BJ (cell line): ENCODE results near the gene ITM2C. TPM values are rescaled to one million over a fixed set of nuclear protein-coding genes. Genes with fewer than 3 reads are reported as not detected.

Source experiments
- CTCF ChIA-PET: fragments of 350-600 bp; formaldehyde crosslinking; extraction: SDS; loops from one replicate; lab custom pipeline; 2021; ENCODE audit warnings: antibody characterized with exemption, inconsistent platforms; lab: Yijun Ruan, JAX
- POLR2A ChIA-PET: fragments of 300-600 bp; sonication (Branson Sonifier 250); formaldehyde crosslinking; extraction: SDS; loops from one replicate; lab custom pipeline; 2021; ENCODE audit warnings: antibody characterized with exemption; lab: Charles Lee
- DNase-seq: peaks from one replicate; pipeline ENCODE4 v3.0.0-alpha.2; 2011; ENCODE audit warnings: low read depth
- H3K27me3 ChIP-seq: 2 replicates; pipeline ENCODE4 v1.6.0; 2011; ENCODE audit warnings: low read length; ENCODE audit not compliant: control insufficient read depth, insufficient read depth
- H3K36me3 ChIP-seq: 2 replicates; pipeline ENCODE4 v1.5.1; 2011; ENCODE audit warnings: low read length; ENCODE audit not compliant: control insufficient read depth, insufficient read depth
- H3K4me3 ChIP-seq: 2 replicates; pipeline ENCODE4 v1.5.1; 2011; ENCODE audit warnings: low read depth, mild to moderate bottlenecking, control low read depth, low read length
- polyA plus RNA-seq: library from polyadenylated mRNA; depleted of rRNA; stranded (reverse); fragments of >200 nt; gene quantifications from 2 replicates; pipeline ENCODE4 v1.2.3, GENCODE V29; 2011
- TF ChIP-seq, protein P1 (sequence below): IDR thresholded peaks from 2 replicates; pipeline ENCODE4 v1.5.1; 2011; ENCODE audit warnings: low read depth, mild to moderate bottlenecking, control low read depth, inconsistent platforms, low read length, moderate library complexity; ENCODE audit not compliant: insufficient read depth

The ITM2C gene
- polyA plus RNA-seq, 1 experiment, result 885 TPM

DNA sequence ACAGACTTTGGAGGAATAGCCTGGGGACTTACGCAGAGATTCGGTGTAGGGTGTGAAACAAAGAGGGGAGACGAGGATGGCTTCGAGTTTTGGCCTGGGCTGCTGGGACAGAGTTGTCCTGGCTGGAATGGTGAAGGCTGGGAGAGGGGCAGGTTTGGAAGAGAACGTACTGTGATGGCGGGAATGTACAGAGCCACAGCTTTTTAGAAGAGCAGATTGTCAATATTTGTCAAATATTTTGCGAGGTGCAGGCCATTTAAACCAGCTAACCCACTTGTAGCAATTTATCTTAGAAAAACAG, 14.4 kb upstream of the ITM2C start:
- ChIA-PET POLR2A (no interaction called here), CTCF (interaction anchor here (0.7 to 1.9 kb wide), 7 partner anchors 8 to 137 kb away, joined by 3 to 9 read pairs (median 4); partner anchors contain the start of gene ITM2C)
- Histone ChIP-seq H3K4me3 (no peak overlapping the region), H3K36me3 (no peaks in the 10 kb centered on the region), H3K27me3 (peaks cover 7% of the 10 kb centered on the region)
- DNase-seq, result no peak
- TF ChIP-seq, protein P1, sequence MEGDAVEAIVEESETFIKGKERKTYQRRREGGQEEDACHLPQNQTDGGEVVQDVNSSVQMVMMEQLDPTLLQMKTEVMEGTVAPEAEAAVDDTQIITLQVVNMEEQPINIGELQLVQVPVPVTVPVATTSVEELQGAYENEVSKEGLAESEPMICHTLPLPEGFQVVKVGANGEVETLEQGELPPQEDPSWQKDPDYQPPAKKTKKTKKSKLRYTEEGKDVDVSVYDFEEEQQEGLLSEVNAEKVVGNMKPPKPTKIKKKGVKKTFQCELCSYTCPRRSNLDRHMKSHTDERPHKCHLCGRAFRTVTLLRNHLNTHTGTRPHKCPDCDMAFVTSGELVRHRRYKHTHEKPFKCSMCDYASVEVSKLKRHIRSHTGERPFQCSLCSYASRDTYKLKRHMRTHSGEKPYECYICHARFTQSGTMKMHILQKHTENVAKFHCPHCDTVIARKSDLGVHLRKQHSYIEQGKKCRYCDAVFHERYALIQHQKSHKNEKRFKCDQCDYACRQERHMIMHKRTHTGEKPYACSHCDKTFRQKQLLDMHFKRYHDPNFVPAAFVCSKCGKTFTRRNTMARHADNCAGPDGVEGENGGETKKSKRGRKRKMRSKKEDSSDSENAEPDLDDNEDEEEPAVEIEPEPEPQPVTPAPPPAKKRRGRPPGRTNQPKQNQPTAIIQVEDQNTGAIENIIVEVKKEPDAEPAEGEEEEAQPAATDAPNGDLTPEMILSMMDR, result no peak

DNA sequence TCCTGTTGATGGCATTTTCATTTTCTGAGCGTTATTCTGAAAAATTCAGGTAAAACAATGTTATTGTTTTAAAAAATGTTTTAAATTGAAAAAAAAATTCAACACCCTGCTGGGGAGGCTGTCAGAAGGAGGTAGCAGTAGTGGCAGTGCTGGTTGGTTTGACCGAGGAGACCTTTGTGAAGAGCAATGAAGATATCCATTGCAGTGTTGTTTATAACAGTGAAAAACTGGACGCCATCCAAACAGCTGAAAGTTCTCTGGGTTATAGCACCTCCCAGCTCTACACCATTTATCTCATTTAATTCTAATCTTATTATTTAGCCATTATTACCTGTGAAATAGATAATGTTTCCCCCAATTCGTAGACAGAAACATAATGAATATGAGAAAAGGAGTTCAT, 12.6 kb upstream of the ITM2C start:
- no peaks in the 10 kb centered on the region for H3K36me3 ChIP-seq
- ChIA-PET CTCF (interaction anchor here (1.0 to 1.8 kb wide), 4 partner anchors 12 to 135 kb away, joined by 3 to 5 read pairs (median 4); partner anchors contain the start of gene ITM2C), POLR2A (no interaction called here)
- H3K27me3 ChIP-seq, result peaks cover 9% of the 10 kb centered on the region
- no peak overlapping the region for H3K4me3 ChIP-seq
- TF ChIP-seq, protein P1, result no peak
- no peak for DNase-seq

DNA sequence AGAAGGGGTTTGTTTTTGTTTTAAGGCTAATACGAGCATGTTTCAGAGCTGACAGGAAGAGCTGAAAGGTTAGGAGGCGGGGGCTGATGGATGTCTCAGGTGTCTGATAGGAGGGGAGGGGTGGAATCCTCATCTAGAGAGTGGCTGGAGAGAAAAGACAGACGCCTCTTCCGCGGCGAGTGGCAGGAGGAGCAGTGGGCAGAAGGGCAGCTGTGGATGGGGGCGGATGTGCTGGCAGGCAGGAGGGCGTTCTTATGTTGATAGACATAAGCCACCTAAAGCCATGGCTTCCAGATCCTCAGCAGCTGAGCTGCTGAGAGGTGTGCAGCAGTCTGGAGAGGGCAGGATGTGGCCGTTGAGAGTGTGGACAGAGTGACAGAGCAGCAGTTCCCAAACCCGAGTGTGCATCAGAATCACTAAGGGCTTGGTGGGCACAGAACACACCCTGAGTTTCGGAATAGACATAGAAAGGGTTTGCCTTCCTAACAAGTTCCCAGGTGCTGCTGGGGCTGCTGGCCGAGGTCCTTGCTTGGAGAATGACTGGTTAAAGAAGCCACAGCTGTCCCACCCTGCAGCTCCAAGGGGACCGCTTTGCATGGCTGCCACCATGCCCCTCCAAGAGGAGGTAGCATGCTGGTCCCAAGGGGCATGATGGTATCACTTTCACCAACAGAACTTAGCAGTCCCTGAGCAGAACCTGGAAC, 3.0 kb upstream of the ITM2C start:
- TF ChIP-seq, protein P1, result no peak
- CTCF ChIA-PET, result interaction anchor here (0.9 to 3.7 kb wide), 5 partner anchors 8 to 170 kb away, joined by 3 to 18 read pairs (median 3); no protein-coding TSS in a partner anchor
- no peaks in the 10 kb centered on the region for H3K36me3 ChIP-seq
- no peak for DNase-seq
- no peak overlapping the region for H3K4me3 ChIP-seq
- POLR2A ChIA-PET, result no interaction called here
- peaks cover 16% of the 10 kb centered on the region for H3K27me3 ChIP-seq

DNA sequence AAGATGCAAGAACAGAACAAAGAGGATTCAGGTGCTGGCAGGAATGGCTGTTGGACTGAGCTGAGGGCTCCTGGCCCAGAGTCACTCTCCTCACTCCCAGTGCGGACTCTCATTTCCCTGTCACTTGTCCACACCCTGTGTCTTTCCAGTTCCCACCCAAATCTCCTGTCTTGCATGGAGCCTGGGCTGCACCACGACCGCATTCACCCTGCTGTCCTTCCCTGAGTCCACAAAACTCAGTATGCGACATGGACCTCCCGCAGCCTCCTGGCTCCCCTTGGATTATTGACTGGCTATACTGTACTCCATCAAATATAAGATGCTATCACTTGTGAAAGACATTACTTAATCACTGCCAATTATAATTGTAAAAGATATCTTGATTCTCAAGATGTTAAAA, 2.5 kb upstream of the ITM2C start:
- Histone ChIP-seq H3K36me3 (no peaks in the 10 kb centered on the region), H3K4me3 (no peak overlapping the region), H3K27me3 (peaks cover 15% of the 10 kb centered on the region)
- ChIA-PET CTCF (interaction anchor here (0.9 to 3.7 kb wide), 5 partner anchors 9 to 169 kb away, joined by 3 to 18 read pairs (median 3); no protein-coding TSS in a partner anchor), POLR2A (no interaction called here)
- DNase-seq, result no peak
- TF ChIP-seq, protein P1, result no peak

- no peak for DNase-seq
- ChIA-PET POLR2A (no interaction called here), CTCF (interaction anchor here (1.2 to 3.7 kb wide), 2 partner anchors 8 to 15 kb away, joined by 3 to 18 read pairs; no protein-coding TSS in a partner anchor)
- TF ChIP-seq, protein P1, result no peak
- H3K27me3 ChIP-seq, result peaks cover 15% of the 10 kb centered on the region
- H3K4me3 ChIP-seq, result no peak overlapping the region
- no peaks in the 10 kb centered on the region for H3K36me3 ChIP-seq
These were observed 1.7 kb upstream of the ITM2C start for GRCh38 chr2:230863031-230863430.
